CD4-positive, alpha-beta T cell treated with Interleukin-17A for 1 hour (primary cell): Measurements from ENCODE around the gene FADD.
A peak's percentile ranks its signal among the peaks of the same experiment; 100 is the strongest.
"Not testable (repeated sequence)": the region's sequence is repeated elsewhere in the genome, so short reads cannot be mapped to it uniquely, and the experiment has no call there.

Experiments
- DNase-seq: peaks from one replicate; pipeline ENCODE4 v3.0.0-alpha.2; 2020

FADD gene

DNA sequence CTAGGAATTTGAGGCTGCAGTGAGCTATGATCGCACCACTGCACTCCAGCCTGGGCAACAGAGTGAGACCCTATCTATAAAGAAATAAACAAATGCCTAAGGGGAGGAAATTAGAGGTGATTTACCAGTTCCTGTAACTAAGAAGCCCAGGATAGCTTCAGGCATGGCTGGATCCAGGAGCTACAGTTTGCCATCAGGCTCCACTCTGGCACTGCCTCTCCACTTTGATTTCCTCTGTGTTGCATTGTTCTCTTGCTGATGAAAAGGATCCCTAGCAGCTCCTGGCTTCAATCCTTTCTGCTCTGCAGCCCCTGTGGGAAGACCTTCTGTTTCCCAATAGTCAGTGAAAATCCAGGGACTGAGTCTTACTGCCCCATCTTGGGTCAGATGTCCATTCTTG lies 20.1 kb upstream of the FADD start:
- DNase-seq, result no peak

DNA sequence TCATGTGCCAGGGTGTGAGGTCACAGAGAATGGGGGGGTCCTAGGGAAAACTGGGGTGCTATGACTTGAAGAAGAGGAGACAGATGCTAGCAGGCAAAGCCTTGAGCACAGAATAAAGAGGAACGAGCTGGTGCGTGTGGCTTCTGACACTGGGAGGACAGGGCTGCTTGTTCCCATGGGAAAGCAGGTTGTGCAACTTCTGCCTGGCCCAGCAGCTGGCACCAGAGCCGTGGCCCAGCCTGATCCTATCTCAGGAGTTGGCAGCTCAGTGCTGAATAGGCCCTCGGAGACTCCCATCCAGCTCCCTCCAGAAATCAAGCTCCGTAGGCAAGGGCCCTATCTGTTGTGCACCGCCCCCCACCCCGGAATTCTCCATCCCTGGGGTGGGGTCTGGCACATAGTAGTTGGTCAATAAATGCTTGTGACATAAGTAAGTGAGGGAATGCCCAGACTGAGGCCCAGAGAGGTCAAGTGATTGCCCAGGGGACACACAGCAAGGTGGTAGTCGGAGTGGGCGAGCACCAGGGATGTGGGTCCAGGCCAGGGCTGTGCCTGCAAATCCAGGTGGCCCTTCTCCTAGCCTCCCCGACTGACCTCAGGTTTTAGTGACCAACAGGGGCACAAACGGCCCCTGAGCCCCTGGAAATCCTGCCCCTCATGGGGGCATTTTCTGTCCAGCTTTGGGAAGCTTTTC lies 19.5 kb upstream of the FADD start:
- DNase-seq, result no peak

DNA sequence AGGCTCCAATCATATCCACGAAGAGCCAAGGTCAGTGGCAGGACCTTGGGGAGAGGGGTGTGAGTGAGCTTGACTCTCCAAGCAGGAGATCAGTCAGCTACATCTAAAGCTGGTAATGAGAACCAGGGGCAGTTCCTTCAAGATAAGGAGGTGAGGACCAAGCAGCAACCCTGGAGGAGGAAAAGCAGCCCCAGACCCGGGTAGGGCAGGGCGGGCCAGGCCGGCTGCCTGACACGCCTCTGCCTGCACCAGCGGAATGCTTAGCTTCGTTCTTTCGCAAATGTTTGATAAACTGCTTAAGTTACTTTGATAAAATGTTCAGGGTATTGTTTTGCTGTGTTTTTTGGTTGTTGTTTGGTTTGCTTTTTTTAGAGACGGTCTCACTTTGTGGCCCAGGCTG lies 18.7 kb upstream of the FADD start:
- no peak for DNase-seq

DNA sequence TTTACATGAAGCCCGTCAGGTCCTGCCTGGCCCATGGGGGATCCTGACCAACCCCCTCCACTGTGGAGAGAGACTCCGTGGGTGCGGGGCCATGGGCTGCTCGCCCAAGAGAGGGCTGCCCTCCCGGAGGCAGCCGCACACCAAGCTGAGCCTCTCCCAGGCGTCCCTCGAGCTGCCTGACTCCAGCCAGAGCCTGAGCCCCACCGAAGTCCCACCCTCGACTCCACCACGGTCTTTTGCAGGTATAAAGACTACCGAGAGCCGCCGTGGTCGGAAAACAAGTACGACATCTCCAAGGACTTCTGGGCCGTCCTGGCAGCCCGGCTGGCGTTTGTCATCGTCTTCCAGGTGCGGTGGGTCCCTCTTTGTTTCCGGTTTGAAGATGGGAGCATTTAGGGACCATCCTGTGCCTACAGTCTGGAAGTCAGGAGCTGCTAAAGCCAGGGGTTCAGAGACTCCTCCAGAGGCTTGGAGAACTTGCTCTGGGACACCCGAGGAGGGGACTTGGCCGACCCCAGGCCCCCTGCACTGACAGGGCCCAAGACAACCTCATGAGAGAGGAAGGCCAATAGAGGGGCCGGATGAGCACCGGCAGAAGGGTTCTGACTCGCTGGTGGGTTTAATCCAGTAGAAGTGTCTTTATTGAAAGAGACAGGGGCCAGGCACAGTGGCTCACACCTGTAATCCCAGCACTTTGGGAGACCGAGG lies 17.6 kb upstream of the FADD start:
- DNase-seq, result no peak

DNA sequence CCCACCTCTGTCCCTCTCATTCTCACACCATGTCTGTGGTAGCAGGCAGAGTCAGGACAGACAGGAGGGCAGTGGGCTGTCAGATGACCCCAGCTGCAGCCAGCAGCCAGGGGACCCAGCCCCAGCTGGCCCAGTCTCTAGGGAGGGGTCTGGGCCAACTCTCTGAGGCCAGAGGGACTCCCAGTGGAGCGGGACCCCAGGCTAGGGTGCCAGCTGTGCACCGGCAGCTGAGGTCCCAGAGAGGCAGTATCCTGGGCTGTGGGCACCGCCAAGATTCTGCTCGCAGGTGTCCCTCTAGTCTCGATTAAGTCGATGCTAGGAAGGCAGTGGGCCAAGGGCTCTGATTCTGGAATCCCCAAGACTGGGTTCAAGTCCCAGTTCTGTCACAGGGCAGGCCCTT lies 16.7 kb upstream of the FADD start:
- DNase-seq, result no peak

DNA sequence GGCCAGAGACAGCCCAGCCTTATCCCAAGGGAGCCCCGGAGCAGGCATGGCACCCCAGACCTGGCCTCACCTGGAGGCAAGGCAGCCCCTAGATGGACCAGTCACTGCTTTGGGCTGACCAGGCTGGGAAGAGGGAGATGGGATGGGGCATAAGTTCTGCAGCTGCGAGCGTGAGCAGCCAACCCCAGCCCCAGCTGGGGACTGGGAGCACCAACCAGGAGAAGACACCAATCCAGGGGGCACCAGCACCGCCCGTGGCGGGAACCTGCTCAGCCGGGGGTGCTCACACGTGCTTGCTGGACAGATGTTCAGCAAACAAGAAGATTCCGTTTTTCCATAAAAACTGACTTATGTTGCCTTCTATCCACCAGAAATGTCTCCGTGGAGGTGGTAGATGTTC lies 16.2 kb upstream of the FADD start:
- DNase-seq, result no peak

DNA sequence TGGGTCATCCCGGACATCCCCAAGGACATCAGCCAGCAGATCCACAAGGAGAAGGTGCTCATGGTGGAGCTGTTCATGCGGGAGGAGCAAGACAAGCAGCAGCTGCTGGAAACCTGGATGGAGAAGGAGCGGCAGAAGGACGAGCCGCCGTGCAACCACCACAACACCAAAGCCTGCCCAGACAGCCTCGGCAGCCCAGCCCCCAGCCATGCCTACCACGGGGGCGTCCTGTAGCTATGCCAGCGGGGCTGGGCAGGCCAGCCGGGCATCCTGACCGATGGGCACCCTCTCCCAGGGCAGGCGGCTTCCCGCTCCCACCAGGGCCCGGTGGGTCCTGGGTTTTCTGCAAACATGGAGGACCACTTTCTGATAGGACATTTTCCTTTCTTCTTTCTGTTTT lies 15.3 kb upstream of the FADD start:
- DNase-seq, result no peak

DNA sequence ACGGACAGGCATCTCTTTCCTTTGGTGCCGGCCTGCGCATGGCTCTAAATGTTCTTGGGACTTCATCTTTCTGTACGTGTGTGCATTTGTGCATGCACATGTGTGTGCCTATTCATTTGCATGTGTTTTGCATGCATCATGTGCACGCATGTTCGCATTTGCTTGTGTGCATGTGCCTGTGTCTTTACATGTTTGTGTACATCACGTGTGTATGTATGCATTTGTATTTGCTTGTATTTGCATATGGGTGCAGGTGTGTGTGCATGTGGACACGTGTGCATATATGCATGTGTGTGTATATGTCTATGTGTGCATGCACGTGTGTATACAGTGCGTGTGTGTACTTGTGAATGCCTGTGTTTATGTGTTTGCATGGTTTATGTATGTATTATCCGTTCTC lies 13.5 kb upstream of the FADD start:
- no peak for DNase-seq

DNA sequence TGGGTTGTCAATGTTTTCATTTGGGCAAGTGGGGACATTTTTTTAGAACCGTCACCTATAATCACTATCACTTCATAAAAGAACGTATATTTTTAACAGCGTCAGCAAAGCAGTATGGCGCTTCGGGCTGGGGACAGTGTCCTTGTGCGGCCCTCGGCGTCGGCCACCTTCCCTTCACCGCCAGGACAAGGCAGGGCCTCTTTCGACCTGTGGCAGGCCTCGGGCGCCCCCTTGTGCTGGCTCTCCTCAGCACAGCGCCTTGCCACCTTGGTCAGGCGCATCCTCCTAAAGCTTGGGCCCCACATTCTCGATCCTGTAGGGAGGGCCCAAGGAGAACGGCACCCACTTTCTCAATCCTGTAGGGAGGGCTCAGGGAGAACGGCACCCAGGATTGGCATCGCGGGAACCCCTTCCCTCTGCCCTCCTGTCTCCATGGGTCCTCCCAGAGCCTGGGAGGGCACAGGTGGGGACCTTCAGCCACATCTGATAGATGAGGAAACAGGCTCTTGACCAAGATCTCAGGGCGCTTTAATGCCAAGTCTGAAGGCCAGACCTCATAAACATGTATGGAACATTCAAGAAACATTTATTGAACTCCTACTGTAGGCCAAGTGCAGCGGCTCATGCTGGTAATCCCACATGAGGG lies 11.5 kb upstream of the FADD start:
- DNase-seq, result peak; percentile 16

DNA sequence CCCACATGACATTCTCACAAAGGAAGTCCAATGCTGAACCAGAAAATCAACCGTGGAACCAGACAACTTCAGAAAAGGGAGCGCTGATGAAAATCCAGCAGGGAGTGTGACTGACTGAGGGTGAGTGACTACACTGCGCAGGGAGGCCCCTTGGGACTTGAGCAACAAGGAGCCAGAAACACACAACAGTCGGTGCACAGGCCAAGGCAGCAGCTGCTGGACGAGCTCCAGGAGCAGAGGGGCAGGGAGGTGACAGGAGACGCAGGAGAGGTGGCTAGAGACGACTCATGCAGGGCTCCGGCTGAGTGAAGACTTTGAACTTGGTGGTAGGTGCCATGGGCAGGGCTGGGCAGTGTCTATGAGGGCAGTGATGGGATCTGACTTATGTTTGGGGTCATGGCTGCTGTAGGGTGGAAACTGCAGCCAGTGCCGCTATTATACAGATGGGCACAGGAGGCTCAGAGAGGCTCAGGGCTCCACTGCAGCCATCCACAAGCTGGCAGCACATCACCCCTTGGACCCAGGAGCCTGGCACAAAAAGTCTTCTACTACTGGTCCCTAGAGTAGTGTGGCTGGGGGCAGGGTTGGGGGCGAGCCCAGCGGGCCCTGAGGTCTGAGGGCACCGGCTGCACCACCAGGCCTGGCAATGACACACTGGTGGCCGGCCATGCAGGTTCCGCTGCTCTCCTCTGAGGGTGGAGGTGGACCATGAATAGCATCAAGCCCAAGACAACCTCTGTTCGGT lies 10.3 kb upstream of the FADD start:
- no peak for DNase-seq

DNA sequence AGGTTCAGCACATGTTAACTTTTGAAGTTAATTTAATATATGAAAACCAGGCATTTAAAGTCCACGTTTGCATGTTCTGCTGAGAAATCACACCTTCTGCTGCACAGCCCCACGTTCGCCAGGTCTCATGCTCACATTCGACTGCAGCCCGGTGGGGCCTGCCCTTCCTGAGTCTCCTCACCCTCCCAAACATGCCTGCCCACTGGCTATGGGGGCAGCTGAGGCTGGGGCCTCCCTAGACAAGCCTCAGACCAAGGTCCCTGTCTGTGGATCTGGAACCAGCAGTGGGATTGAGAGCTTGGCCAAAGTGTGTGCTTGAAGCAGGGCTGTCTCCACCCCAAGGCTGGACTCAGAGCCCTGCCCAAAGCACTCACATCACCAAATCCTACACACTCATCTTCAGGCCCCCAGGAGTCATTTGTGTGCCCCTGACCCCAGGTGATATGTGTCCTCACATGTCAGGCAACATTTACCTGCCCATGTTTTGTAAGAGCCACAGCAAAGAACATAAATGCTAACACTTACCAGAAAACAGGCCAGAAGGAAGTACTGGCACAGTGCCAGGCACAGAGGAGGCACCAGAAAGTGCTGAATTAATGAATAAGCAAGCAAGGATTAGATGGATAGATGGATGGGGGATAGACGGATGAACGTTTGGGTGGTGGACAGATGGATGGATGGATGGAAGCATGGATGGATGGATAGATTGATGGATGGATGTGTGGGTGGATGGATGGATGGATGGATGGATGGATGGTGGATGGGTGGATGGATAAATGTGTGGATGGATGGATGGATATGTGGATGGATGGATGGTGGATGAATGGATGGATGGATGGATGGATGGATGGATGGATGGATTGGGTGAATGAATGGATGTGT lies 9.4 kb upstream of the FADD start:
- DNase-seq, result no peak

DNA sequence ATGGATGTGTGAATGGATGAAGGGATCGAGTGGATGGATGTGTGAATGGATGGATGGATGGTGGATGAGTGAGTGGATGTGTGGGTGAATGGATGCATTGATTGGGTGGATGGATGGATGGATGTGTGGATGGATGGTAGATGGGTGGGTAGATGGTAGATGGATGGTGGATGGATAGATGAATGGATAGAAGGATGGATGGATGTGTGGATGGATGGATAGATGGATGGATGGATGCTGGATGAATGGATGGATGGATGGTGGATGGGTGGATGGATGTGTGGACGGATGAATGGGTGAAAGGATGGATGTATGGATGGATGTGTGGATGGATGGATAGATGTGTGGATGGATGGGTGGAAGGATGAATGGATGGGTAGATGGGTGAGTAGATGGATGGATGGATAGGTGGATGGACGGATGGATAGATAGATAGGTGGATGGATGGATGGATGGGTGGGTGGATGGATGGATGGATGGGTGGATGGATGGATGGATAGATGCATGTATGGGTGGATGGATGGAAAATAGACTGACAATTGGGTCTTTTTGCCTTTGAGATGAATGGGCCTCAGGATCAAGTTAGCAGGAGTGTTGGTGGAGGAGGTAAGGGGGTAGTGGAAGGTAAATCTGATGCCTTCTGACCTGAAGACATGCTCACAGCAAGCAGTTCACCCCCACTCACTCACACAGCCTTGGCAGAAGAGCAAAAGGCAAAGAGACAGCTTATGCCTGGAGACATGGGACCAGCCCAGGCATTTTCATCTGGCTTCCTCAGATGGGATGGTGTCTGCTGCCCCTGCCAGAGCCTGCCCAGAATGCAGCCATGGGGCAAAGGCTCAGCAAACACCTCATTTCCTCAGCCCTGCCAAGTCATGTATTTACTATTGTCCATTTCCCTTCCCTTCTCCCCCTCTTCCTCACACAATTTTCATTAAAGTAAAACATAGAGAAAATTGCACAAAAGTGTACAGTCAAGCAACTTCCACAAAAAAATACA lies 8.0 kb upstream of the FADD start:
- no peak for DNase-seq

DNA sequence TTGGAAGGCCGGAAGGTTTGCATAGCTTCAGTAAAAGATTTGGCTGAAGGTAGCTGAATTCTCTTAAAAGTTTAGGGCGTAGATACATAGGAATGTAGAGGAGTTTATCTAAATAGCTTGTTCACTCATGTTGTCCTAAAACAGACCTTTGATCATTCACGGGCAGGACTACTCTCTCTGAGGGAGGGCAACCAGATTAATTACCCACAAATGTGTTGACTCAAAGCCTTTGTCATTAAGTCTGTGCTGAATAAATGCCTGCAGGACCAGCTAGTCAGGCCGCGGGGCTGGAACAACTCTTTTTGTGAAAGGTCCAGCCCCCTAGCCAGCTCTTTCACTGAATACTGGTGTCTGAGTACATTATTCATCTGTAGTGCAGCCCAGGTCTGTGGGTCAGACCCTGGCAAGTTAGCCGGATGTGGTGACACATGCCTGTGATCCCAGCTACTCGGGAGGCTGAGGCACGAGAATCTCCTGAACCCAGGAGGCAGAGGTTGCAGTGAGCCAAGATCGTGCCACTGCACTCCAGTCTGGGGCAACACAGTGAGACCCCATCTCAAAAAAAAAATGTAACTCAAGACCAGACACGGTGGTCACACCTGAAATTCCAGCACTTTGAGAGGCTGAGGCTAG lies 2.8 kb upstream of the FADD start:
- no peak for DNase-seq

DNA sequence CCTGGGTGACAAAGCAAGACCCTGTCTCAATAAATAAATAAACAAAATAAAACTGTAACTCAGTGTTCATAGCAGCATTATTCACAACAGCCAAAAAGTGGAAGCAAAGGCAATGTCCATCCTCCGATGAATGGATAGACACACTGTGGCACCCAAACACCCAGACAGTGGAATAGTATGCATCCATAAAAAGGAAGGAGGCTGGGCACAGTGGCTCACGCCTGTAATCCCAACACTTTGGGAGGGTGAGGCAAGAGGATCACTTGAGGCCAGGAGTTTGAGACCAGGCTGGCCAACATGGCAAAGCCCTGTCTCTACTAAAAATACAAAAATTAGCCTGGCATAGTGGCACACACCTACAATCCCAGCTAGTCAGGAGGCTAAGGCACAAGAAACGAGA lies 2.0 kb upstream of the FADD start:
- not testable (repeated sequence) for DNase-seq

DNA sequence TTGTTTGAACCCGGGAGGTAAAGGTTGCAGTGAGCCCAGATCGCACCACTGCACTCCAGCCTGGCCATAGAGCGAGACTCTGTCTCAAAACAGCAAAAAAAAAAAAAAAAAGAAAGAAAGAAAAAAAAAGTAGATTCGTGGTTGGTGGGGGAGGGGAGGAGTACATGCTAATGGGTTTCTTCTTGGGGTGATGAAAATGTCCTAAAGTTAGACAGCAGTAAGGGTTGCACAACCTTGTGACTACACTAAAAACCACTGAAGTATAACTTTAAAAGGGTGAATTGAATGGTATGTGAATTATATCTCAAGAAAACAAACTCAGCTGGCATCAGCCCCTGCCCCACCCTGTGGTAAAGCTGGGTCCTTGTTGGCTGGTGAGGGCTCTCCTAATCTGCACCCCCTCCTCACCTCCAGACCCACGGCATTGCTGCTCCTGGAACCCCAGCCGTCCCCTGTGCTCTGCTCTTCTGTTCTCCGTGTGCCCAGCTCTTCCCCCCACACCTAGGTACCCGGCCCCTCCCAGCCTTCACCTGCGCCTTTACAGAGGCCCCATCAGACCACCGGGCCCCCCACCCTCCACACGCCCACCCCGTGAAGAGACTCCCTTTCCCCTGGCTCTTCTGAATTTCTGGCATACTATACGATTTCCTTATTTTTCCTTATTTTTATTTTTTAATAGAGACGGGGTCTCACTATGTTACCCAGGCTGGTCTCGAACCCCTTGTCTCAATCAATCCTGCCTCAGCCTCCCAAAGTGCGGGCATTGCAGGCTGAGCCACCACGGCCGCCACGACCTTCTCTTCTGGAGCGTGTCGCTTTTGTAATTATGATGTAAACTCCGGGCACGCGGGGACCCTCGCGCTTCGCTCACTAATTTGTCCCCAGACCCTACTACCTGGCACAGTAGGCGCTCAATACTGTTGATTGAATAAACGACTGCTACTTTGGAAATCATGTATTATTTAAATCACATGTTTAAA lies 924 bp upstream of the FADD start:
- no peak for DNase-seq

DNA sequence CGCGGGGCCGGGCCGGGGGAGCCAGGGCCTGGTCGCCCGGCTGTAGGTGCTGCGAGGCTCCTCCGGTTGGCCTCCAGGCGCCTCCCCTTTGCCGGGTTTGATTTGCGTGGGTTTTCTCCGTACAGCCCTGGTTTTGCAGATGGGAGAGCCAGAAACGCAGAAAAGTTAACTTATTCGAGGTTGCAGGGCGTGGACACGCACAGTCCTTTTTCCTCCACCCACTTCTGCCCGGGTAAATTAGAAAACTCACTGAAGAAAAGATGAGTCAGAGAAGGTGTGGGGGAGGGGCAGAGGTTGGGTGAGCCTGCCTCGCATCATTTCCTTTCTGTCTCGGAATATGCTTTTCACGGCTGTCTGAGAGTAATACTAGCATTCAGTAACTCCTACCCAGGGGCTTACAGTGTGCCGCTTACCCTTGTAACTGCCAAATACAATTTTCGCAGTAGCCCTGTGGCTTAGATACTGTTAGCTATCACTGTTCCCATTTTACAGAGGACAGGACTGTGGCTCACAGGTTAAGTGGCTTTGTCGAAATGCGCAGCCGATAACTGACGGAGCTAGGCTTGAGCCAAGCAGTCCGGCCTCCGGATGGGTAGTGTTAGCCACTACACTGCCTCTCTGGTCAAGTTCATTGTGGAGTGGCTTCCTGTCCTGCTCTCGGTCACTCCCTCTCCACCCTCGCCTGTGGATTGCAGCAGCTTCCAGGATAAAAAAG lies 812 bp downstream of the FADD start:
- DNase-seq, result peak; percentile 92

DNA sequence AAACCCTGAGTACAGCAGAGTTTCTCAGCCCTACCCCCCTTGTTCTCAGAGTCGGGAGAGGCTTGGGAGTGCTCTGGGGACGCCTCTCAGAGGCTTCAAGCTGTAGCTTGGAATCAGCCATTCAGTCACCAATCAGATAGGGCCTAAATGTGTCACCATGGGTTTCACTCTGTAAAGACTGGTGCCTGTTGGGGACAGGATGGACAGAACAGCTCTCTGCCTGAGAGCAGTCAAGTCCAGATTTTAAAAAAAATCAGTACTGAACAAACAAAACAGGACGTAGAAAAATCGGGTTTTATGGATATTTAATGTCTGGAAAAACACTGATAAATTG lies 1.3 kb downstream of the FADD start:
- DNase-seq, result no peak

DNA sequence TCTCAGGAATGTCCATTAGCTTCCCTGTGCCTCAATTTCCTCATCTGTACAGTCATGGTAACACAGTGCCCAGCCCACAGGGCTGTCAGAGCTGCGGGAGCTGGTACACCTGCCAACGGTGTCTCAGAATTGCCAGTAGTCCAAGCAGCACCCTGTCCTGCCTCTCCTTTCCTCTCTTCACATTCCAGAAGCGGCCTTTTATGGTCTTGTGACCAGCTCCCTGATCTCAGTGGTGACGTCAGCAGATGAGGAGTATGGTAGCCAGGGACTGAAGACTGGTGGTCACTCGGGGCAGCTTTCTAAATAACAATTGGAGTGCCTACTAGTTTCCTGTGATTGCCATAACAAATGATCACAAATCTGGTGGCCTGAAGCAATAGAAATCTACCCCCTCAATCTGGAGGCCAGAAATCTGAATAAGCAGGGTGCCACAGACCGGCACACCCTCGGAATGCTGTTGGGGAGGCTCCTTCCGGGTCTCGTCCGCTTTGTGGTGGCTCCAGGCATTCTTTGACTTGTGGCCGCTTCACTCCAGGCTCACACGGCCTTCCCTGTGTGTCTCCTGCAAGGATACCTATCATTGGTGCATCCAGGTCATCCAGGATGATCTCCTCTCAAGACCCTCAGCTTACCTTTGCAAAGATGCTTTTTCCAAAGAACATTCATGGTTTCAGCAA lies 2.1 kb downstream of the FADD start:
- DNase-seq, result no peak
